Activated naive CD4-positive, alpha-beta T cell treated with anti-CD3 and anti-CD28 coated beads, Interleukin-2, amount 50 U/mL, for 72 hours (primary cell): ENCODE measurements around the gene C16orf96. TPM values are rescaled to one million over a fixed set of nuclear protein-coding genes. Genes with fewer than 3 reads are reported as not detected.

ENCODE experiments used
- ATAC-seq, 2 donors: fragments of 150-1000 bp; cut with Tn5 transposase; 2 replicates each; pipeline ENCODE4 v1.10.0; 2021; ENCODE audit warnings: mild to moderate bottlenecking in 2 of 2, moderate library complexity in 2 of 2
- DNase-seq, 2 donors: peaks; one replicate each; pipeline ENCODE4 v3.0.0; 2021 to 2022; ENCODE audit warnings: low spot score in 2 of 2
- H3K27ac Mint-ChIP-seq, 2 donors: one replicate each; pipeline ENCODE4 v1.8.0; 2022; ENCODE audit warnings: mild to moderate bottlenecking in 2 of 2, mixed read lengths in 2 of 2
- H3K36me3 Mint-ChIP-seq, 2 donors: one replicate each; pipeline ENCODE4 v1.8.0; 2022; ENCODE audit warnings: mixed read lengths in 2 of 2
- H3K9me3 Mint-ChIP-seq, 2 donors: one replicate each; pipeline ENCODE4 v1.8.0; 2022; ENCODE audit warnings: mixed read lengths in 2 of 2
- total RNA-seq, 2 donors: library from RNA; stranded (reverse); gene quantifications; one replicate each; pipeline ENCODE4 v1.2.3, GENCODE V29; 2022

The C16orf96 gene
- total RNA-seq, 2 donors from 2014 or later = 0.05 to 0.19 TPM

- DNase-seq (no peak), ATAC-seq (no peak)
- H3K36me3 Mint-ChIP-seq = no peaks in the 10 kb centered on the region
- peak overlapping the region; percentile 22 to 53 for H3K27ac Mint-ChIP-seq
- no peaks in the 10 kb centered on the region for H3K9me3 Mint-ChIP-seq
Observed at GRCh38 chr16:4637501-4638166, 81.5 kb downstream of the C16orf96 start.

- DNase-seq (no peak), ATAC-seq (peak in 1 of 2 donors; percentile 69)
- H3K36me3 Mint-ChIP-seq = no peaks in the 10 kb centered on the region
- peak overlapping the region; percentile 72 to 76 for H3K27ac Mint-ChIP-seq
- H3K9me3 Mint-ChIP-seq = no peaks in the 10 kb centered on the region
Observed at GRCh38 chr16:4639899-4640509, 83.9 kb downstream of the C16orf96 start.

- H3K9me3 Mint-ChIP-seq = no peaks in the 10 kb centered on the region
- ATAC-seq (peak in 1 of 2 donors; percentile 54), DNase-seq (no peak)
- H3K27ac Mint-ChIP-seq = peak overlapping the region; percentile 76 to 85
- no peaks in the 10 kb centered on the region for H3K36me3 Mint-ChIP-seq
Observed at GRCh38 chr16:4640572-4641305, 84.6 kb downstream of the C16orf96 start.

- DNase-seq = no peak
Observed at GRCh38 chr16:4641306-4641687, 85.2 kb downstream of the C16orf96 start.

GRCh38 chr16:4641895-4642294, 85.8 kb downstream of the C16orf96 start:
- H3K9me3 Mint-ChIP-seq = no peaks in the 10 kb centered on the region
- peak overlapping the region in 1 of 2 donors; percentile 76 for H3K27ac Mint-ChIP-seq
- no peaks in the 10 kb centered on the region for H3K36me3 Mint-ChIP-seq
- no peak for ATAC-seq
- DNase-seq = no peak

More at GRCh38 chr16:4641306-4641687, 85.2 kb downstream of the C16orf96 start:
- no peaks in the 10 kb centered on the region for H3K9me3 Mint-ChIP-seq
- no peaks in the 10 kb centered on the region for H3K36me3 Mint-ChIP-seq
- peak overlapping the region; percentile 76 to 85 for H3K27ac Mint-ChIP-seq
- no peak for ATAC-seq

- no peak for DNase-seq
- peak overlapping the region; percentile 11 to 51 for H3K27ac Mint-ChIP-seq
- ATAC-seq = peak; percentile 36 to 48
- H3K36me3 Mint-ChIP-seq = peaks cover 7 to 13% of the 10 kb centered on the region in 2 donors
- H3K9me3 Mint-ChIP-seq = no peaks in the 10 kb centered on the region
Observed at GRCh38 chr16:4646773-4647643, 90.9 kb downstream of the C16orf96 start.

GRCh38 chr16:4647644-4647980, 91.5 kb downstream of the C16orf96 start:
- Mint-ChIP-seq H3K27ac (peak overlapping the region in 1 of 2 donors; percentile 11), H3K9me3 (no peaks in the 10 kb centered on the region), H3K36me3 (peaks cover 7 to 13% of the 10 kb centered on the region in 2 donors)
- DNase-seq (no peak), ATAC-seq (no peak)

GRCh38 chr16:4648917-4649316, 92.8 kb downstream of the C16orf96 start:
- H3K36me3 Mint-ChIP-seq = peaks cover 7 to 13% of the 10 kb centered on the region in 2 donors
- H3K27ac Mint-ChIP-seq = peak overlapping the region; percentile 43 to 68
- no peaks in the 10 kb centered on the region for H3K9me3 Mint-ChIP-seq
- no peak for DNase-seq
- ATAC-seq = peak in 1 of 2 donors; percentile 6

- peak overlapping the region in 1 of 2 donors; percentile 79 for H3K27ac Mint-ChIP-seq
- ATAC-seq (peak; percentile 21 to 34), DNase-seq (no peak)
- no peaks in the 10 kb centered on the region for H3K9me3 Mint-ChIP-seq
- H3K36me3 Mint-ChIP-seq = peaks cover 7 to 13% of the 10 kb centered on the region in 2 donors
Observed at GRCh38 chr16:4649744-4650442, 93.8 kb downstream of the C16orf96 start.

Other genes with a start within 250 kb of the C16orf96 start
- under 1 TPM; 0.16 to 0.80 TPM for gene GLIS2, start 240.3 kb upstream of the C16orf96 start, total RNA-seq
- gene PAM16, start 205.0 kb upstream of the C16orf96 start, total RNA-seq = 10 to 100 TPM; 53.7 to 63.1 TPM
- not detected for gene VASN, start 184.5 kb upstream of the C16orf96 start, total RNA-seq
- gene CORO7, start 139.7 kb upstream of the C16orf96 start, total RNA-seq = 10 to 100 TPM; 52.5 to 65.9 TPM
- 10 to 100 TPM; 66.2 to 79.2 TPM for gene DNAJA3, start 130.5 kb upstream of the C16orf96 start, total RNA-seq
- 10 to 100 TPM; 30.5 to 42.8 TPM for gene NMRAL1, start 81.7 kb upstream of the C16orf96 start, total RNA-seq
- gene HMOX2, start 79.9 kb upstream of the C16orf96 start, total RNA-seq = 10 to 100 TPM; 32.5 to 56.4 TPM
- gene CDIP1, start 17.6 kb upstream of the C16orf96 start, total RNA-seq = 10 to 100 TPM; 27.5 to 32.9 TPM
- 10 to 100 TPM; 12.5 to 33.4 TPM for gene UBALD1, start 58.5 kb downstream of the C16orf96 start, total RNA-seq
- gene MGRN1, start 68.5 kb downstream of the C16orf96 start, total RNA-seq = 10 to 100 TPM; 46.9 to 76.4 TPM
- 10 to 100 TPM; 20.7 to 42.8 TPM for gene NUDT16L1, start 137.2 kb downstream of the C16orf96 start, total RNA-seq
- gene ANKS3, start 177.9 kb downstream of the C16orf96 start, total RNA-seq = 10 to 100 TPM; 19.4 to 21.5 TPM
- gene DNAAF8, start 178.2 kb downstream of the C16orf96 start, total RNA-seq = under 1 TPM in 1 of 2 donors, not detected in 1; 0.09 TPM
- gene ZNF500, start 210.8 kb downstream of the C16orf96 start, total RNA-seq = 10 to 100 TPM; 10.2 to 12.2 TPM
- not detected for gene SEPTIN12, start 232.0 kb downstream of the C16orf96 start, total RNA-seq
- not detected for gene SMIM22, start 239.0 kb downstream of the C16orf96 start, total RNA-seq
- gene ROGDI, start 246.3 kb downstream of the C16orf96 start, total RNA-seq = 10 to 100 TPM in 1 of 2 donors, 1 to 10 TPM in 1; 4.6 to 18.6 TPM